Measurements from ENCODE around the gene ACLY.

ACLY gene

DNA sequence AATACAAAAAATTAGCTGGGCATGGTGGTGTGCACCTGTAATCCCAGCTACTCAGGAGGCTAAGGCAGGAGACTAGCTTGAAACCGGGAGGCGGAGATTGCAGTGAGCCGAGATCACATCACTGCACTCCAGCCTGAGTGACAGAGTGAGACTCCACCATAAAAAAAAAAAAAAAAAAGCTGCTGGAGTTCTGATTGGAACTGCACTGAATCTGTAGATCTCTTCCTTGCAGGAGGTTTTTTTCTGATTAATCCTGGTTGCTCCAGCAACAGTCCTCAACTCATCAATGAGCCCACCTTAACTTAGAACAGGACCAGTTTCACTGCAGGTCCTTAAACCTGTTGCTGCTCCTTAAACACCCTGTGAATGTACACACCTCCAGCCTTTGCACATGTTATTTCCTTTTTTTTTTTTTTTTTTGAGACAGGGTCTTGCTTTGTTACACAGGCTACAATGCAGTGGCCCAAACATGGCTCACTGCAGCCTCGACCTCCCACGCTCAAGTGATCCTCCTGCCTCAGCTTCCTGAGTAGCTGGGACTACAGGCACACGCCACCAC, 10.0 kb upstream of the ACLY start:
- Histone ChIP-seq H3K79me2 (ENCODE audit: insufficient read depth, low read length) (0 out of 2 replicates have a peak, but pooled peaks cover 3% of the 10 kb centered on the region), H2AFZ (ENCODE audit: low read length) (no peak overlapping the region), H3F3A (ENCODE audit: insufficient read depth, low read length) (no peaks in the 10 kb centered on the region), H3K4me3 (ENCODE audit: low read depth, low read length, poor library complexity, severe bottlenecking) (peak overlapping the region; percentile 66), H3K27ac (ENCODE audit: low read depth, low read length, poor library complexity, severe bottlenecking) (peak overlapping the region; percentile 22), H3K4me2 (ENCODE audit: low read length) (peak overlapping the region; percentile 78), H3K36me3 (ENCODE audit: insufficient read depth, low read length) (no peaks in the 10 kb centered on the region), H3K9me2 (ENCODE audit: low read depth, low read length) (no peaks in the 10 kb centered on the region), H3K9ac (ENCODE audit: low read length) (peak overlapping the region; percentile 71; the same call in 1 of the 2 replicates), H3K27me3 (ENCODE audit: insufficient read depth, low read length) (no peaks in the 10 kb centered on the region), H3K9me3 (ENCODE audit: low read length) (no peaks in the 10 kb centered on the region), H4K20me1 (ENCODE audit: insufficient read depth, low read length) (no peaks in the 10 kb centered on the region), H3K4me1 (ENCODE audit: insufficient read depth, low read length, severe bottlenecking) (peaks cover 21% of the 10 kb centered on the region)
- no peak for TF ChIP-seq CTCF (IDR thresholded peaks at IDR 0.05; ENCODE audit: low read length)
- no peak for TF ChIP-seq EZH2 (IDR thresholded peaks at IDR 0.05; ENCODE audit: borderline replicate concordance, low read length)

- H3K9ac ChIP-seq (ENCODE audit: low read length) = no peak overlapping the region
- H3K27ac ChIP-seq (ENCODE audit: low read depth, low read length, poor library complexity, severe bottlenecking) = peak overlapping the region; percentile 19
- peaks cover 34% of the 10 kb centered on the region for H3K4me1 ChIP-seq (ENCODE audit: insufficient read depth, low read length, severe bottlenecking)
Measured at GRCh38 chr17:41925991-41926590, 7.3 kb upstream of the ACLY start.

DNA sequence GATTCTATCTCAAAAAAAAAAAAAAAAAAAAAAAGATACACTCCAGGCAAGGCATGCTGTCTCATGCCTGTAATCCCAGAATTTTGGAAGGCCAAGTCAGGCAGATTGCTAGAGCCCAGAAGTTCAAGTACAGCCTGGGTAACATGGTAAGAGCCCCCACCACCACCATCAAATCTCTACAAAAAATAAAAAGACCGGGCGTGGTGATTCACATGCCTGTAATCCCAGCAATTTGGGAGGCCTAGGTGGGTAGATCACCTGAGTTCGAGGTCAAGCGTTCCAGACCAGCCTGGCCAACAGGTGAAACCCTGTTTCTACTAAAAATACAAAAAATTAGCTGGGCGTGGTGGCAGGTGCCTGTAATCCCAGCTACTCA, 1.8 kb upstream of the ACLY start:
- H3F3A ChIP-seq (ENCODE audit: insufficient read depth, low read length) = no peaks in the 10 kb centered on the region; the same call in 1 of the 2 replicates
- H3K9me2 ChIP-seq (ENCODE audit: low read depth, low read length) = no peaks in the 10 kb centered on the region
- H3K27me3 ChIP-seq (ENCODE audit: insufficient read depth, low read length) = no peaks in the 10 kb centered on the region
- peaks cover 5% of the 10 kb centered on the region; the same call in 1 of the 2 replicates for H3K36me3 ChIP-seq (ENCODE audit: insufficient read depth, low read length)
- no peak overlapping the region for H2AFZ ChIP-seq (ENCODE audit: low read length)
- no peak overlapping the region for H3K27ac ChIP-seq (ENCODE audit: low read depth, low read length, poor library complexity, severe bottlenecking)
- no peak overlapping the region for H3K4me2 ChIP-seq (ENCODE audit: low read length)
- H4K20me1 ChIP-seq (ENCODE audit: insufficient read depth, low read length) = no peaks in the 10 kb centered on the region
- no peak overlapping the region for H3K9ac ChIP-seq (ENCODE audit: low read length)
- no peak for TF ChIP-seq CTCF (IDR thresholded peaks at IDR 0.05; ENCODE audit: low read length)
- TF ChIP-seq EZH2 (IDR thresholded peaks at IDR 0.05; ENCODE audit: borderline replicate concordance, low read length) = no peak
- peaks cover 30% of the 10 kb centered on the region for H3K79me2 ChIP-seq (ENCODE audit: insufficient read depth, low read length)
- no peaks in the 10 kb centered on the region for H3K9me3 ChIP-seq (ENCODE audit: low read length)
- H3K4me1 ChIP-seq (ENCODE audit: insufficient read depth, low read length, severe bottlenecking) = peaks cover 45% of the 10 kb centered on the region
- no peak overlapping the region for H3K4me3 ChIP-seq (ENCODE audit: low read depth, low read length, poor library complexity, severe bottlenecking)

More at GRCh38 chr17:41925991-41926590, 7.3 kb upstream of the ACLY start:
- H3F3A ChIP-seq (ENCODE audit: insufficient read depth, low read length) = no peaks in the 10 kb centered on the region; the same call in 1 of the 2 replicates
- no peaks in the 10 kb centered on the region for H4K20me1 ChIP-seq (ENCODE audit: insufficient read depth, low read length)
- no peaks in the 10 kb centered on the region for H3K36me3 ChIP-seq (ENCODE audit: insufficient read depth, low read length)
- H2AFZ ChIP-seq (ENCODE audit: low read length) = no peak overlapping the region
- no peak overlapping the region for H3K4me3 ChIP-seq (ENCODE audit: low read depth, low read length, poor library complexity, severe bottlenecking)
- 0 out of 2 replicates have a peak, but pooled peaks cover 3% of the 10 kb centered on the region for H3K79me2 ChIP-seq (ENCODE audit: insufficient read depth, low read length)
- no peaks in the 10 kb centered on the region for H3K9me2 ChIP-seq (ENCODE audit: low read depth, low read length)
- H3K4me2 ChIP-seq (ENCODE audit: low read length) = no peak overlapping the region
- no peaks in the 10 kb centered on the region for H3K9me3 ChIP-seq (ENCODE audit: low read length)
- TF ChIP-seq CTCF (IDR thresholded peaks at IDR 0.05; ENCODE audit: low read length) (no peak), EZH2 (IDR thresholded peaks at IDR 0.05; ENCODE audit: borderline replicate concordance, low read length) (no peak)
- no peaks in the 10 kb centered on the region for H3K27me3 ChIP-seq (ENCODE audit: insufficient read depth, low read length)

Measured in OCI-LY1 (cell line).